Activated naive CD4-positive, alpha-beta T cell treated with Interleukin-2 at 50 U/mL for 16 hours (primary cell): Measurements from ENCODE around the gene HIP1R.
"Not testable (repeated sequence)": the region's sequence is repeated elsewhere in the genome, so short reads cannot be mapped to it uniquely, and the experiment has no call there.

Source experiments
- DNase-seq: peaks from one replicate; pipeline ENCODE4 v3.0.0-alpha.2; 2020

Gene HIP1R

DNA sequence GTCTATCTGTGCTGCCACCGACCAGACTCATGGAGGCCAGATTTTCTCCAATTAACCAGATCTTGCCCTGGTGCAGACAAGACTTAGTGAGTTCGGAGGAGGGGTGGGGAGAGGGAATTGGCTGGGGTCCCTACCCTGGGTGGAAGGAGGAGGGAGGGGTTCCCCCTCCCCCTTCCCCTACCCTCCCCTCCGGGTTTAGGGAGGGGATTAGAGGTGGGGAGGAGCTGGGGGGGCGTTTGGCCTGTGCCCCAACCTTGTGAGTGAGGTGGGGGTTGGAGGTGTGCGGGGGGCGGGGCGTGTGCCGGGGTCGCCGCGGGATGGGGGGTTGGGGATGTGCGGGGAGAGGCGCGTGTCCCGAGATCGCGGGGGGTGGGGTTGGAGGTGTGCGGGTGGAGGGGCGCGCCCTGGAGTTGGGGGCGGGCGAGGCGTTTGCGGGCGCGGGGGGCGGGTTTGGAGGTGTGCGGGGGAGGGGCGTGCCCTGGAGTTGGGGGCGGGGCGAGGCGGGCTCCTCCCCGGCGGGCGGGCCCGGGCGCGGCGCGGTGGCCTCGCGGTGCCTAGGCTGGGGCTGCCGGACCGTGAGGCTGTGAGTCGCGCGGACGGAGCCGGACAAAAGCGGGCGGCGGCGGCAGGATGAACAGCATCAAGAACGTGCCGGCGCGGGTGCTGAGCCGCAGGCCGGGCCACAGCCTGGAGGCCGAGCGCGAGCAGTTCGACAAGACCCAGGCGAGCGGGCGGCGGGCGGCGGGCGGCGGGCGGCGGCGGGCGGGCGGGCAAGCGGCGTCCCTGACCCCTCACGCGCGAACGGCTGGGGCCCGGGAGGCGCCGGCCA lies at the start of gene HIP1R:
TSS of gene HIP1R (plus strand) at position 537 of the 829 bp plus-strand sequence. CDS start at position 631, 94 bp downstream.
- peak; percentile 57 for DNase-seq

DNA sequence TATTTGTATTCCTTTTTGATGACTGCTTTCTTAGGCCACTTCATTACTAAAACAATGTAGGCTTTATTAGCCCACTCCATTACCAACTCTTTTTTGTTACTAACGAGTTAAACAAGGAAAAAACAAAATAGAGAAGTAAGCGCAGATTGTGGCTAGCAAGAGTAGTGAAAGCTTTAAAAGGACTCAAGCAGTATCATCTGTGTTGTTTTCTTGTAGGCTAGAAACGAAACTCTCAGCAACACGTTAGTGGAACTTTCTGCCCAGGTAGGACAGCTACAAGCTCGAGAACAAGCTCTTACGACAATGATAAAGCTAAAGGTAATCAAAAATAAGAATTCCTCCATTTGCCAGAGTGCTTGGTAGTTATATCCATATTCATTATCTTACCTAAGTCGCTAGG lies 49.8 kb upstream of the HIP1R start:
- DNase-seq = no peak

DNA sequence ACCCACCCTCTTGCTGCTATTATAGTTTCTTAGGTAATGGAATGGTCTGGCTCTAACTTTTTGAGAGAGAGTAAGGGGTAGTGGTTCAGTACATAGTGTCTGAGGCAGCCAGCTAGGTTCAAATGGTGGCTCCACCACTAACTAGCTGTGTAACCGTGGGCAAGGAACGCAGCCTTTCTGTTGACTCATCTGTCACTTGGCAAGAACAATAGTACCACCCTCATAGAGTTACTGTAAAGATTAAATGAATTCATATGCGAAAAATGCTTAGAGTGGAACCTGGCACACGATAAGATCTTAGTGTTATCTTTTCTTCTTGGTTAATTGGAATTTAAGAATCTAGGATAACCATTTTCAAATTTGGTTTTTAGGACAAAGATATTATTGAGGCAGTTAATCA lies 46.9 kb upstream of the HIP1R start:
- no peak for DNase-seq

DNA sequence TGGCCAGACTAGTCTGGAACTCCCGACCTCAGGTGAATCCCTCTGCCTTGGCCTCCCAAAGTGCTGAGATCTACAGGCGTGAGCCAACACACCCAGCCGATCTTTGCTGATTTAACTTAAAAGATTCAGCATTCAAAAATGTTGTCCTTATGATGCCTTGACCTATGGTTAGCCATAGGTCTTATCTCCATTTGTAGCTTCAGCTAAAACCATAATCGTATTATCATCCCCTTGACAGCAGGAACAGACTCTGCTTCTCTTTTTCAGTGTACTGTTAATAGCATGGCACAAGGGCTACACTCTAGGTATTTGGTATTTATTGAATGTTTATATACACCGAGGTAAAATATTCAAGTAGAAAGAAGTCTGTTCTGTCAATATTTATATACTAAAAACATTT lies 45.6 kb upstream of the HIP1R start:
- DNase-seq = no peak

DNA sequence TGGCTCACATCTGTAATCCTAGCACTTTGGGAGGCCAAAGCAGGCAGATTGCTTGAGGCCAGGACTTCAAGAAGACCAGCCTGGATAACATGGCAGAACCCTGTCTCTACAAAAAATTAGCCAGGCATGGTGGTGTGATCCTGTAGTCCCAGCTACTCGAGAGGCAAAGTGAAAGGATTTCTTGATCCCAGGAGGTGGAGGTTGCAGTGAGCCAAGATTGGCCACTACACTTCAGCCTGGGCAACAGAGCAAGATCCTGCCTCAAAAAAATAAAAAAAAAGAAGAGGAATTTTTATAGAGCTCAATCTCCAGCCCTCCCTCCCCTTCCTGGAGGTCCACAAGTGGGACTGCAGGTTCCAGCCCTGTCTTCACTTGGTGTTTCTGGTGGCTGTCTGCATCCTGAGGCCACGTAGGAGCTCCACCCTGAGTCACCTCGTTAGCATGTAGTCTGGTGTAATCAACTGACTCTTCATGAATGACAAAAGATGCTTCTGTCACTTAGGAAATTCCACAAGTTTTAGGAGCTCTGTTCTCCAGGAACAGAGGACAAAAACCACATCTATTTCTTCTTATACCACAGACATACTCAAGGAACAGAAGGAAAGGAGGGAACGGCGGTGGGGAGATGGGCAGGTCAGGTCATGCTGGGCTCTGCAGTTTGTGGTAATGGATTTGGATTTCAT lies 44.7 kb upstream of the HIP1R start:
- DNase-seq = no peak

GRCh38 chr12:122793685-122794106 lies 41.6 kb upstream of the HIP1R start:
- no peak for DNase-seq

- DNase-seq = no peak
Observed at GRCh38 chr12:122795807-122796206, 39.5 kb upstream of the HIP1R start.

DNA sequence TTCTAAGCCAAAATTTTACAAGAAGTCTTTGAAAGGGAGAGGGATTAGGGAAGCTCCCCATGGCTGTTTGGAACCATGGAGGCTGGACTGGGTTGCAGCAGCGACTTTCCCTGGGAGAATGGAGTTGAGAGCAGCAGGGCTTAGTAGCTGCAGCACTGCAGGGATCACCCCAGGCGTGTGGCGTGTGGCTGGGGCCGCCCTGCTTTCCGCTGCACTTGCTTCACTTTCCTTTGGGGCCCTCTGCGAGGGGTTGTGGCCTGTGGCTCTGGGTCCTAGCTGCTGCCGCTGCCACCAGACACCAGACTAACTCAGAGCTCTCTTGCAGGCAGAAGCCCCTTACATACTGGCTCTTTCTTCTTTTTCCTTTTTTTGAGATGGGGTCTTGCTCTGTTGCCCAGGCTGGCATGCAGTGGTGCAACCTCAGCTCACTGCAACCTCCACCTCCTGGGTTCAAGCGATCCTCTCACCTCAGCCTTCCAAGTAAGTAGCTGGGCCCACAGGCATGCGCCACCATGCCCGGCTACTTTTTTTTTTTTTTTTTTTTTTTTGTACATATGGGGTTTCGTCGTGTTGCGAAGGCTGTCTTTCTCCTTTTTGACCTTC lies 35.5 kb upstream of the HIP1R start:
- DNase-seq = no peak

DNA sequence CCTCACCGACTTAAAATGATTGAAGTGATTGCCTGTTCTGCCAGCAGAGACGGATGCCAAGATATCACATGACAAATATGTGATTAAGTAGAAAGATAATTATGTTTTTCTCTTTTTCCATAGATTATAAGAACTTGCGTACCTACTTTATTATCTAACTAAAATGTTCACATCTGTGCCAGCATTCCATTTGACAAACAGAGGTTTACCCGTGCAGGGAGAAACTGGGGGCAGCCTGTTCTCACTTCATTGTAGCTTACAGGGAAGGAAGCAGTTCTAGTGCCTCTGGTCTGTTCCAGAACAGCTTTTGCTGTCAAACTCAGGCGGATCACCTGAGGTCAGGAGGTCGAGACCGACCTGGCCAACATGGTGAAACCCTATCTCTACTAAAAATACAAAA lies 31.3 kb upstream of the HIP1R start:
- no peak for DNase-seq

- not testable (repeated sequence) for DNase-seq
Observed at GRCh38 chr12:122804957-122805356, 30.3 kb upstream of the HIP1R start.

DNA sequence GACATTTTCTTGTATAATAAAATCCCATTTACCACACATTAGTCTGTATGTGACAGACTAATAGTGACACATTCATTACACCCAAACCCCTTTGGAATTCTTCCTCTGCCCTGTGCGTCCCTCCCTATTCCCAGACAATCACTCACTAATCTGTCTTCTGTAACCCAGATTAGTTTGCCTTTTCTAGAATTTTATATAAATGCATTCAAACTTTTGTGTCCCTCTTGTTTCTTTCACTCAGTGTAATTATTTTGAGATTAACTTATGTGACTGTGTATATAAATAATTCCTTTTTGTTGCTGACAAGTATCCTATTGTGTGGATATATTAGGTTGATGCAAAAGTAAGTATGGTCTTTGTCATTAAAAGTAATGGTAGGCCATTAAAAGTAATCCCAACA lies 27.6 kb upstream of the HIP1R start:
- DNase-seq = no peak

DNA sequence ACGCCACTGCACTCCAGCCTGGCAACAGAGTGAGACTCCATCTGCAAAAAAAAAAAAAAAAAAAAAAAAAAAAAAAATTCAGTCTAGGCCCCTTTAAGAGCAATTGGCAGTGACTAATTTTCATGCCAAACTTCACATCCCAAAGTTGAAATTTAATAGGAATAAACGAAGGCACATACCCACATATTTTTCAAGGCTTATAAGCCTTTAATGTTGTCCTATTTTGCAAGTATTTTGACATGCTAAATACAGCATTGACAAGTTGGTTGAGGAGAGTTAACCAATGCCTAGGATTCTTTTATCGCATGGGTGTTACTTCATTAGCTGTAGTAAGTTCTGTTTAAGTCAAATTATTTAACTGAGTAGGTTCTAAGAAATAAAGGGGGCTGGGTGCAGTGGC lies 23.5 kb upstream of the HIP1R start:
- DNase-seq = no peak

DNA sequence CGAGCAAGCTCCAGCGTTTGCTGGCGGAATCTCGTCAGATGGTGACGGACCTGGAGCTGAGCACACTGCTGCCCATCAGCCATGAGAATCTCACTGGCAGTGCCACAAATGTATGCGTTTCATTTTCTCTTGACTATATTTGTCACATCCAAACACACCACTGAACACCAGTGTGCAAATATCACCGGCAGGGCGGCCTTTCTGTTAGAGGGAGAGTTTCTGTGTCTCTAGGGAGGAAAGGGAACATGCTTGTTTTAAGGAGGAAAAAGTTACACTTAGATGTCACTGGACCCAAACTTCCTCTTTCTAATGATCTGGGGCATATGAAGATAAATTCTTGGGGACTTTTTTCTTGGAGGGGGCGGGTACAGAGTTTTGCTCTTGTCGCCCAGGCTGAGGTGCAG lies 21.9 kb upstream of the HIP1R start:
- DNase-seq = no peak

DNA sequence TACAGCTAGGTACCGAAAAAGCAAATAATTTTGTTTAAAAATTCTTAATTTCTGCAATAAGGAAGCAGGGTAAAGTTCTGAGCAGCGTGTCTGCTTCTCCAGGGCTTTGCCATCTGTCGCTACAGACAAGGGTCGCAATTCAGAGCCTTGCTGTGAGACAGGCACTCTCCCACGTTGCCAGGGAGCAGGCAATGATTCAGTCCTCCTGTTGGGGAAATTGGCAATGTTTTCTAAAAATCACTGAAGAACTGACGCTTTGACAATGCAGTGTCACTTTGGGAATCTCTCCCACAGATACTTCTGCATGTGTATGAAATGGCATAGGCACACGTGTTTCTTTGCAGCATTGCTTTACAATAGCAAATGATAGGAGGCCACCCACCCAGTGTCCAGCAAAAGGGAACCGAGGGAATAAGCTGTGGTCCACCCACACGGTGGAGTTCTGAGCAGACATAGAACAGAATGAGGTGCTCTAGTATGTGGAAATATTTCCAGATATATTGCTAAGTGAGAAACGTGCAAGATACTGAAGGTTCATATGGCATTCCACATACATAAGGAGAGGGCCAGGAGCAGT lies 16.0 kb upstream of the HIP1R start:
- DNase-seq = no peak

DNA sequence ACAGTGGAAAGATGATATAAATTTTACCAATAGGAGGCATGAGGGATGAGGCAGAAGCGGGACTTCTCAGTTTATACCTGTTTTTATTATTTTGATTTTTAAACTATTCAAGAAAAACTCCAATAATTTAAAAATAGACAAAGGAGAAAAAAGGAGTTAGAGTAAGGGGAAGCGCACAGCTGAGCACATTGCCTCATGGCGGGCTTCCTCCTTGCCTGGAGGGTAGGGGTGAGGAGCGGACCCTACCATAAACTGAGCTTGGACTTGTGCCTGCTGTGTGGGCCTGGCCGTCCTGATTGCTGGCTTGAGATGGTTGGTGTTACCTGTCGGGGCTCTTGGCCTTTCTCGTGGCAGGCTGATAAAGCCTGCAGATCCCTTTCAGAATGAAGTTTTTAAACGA lies 15.1 kb upstream of the HIP1R start:
- DNase-seq = no peak

GRCh38 chr12:122820838-122821271 lies 14.4 kb upstream of the HIP1R start:
- DNase-seq = no peak

DNA sequence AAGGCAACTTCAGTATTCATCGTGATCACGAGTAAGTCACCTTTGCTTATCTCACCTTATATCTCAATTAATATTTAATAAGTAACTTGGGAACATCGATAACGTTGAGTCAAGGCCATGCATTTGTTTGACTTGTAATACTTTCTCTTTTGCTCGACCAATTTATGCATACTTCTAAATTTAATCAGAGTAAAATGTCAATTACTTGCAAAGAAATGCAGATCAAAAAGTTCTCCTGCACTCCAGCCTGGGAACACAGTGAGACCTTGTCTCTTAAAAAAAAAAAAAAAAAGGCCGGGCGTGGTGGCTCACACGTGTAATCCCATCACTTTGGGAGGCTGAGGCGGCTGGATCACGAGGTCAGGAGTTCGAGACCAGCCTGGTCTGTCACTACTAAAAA lies 11.8 kb upstream of the HIP1R start:
- no peak for DNase-seq

DNA sequence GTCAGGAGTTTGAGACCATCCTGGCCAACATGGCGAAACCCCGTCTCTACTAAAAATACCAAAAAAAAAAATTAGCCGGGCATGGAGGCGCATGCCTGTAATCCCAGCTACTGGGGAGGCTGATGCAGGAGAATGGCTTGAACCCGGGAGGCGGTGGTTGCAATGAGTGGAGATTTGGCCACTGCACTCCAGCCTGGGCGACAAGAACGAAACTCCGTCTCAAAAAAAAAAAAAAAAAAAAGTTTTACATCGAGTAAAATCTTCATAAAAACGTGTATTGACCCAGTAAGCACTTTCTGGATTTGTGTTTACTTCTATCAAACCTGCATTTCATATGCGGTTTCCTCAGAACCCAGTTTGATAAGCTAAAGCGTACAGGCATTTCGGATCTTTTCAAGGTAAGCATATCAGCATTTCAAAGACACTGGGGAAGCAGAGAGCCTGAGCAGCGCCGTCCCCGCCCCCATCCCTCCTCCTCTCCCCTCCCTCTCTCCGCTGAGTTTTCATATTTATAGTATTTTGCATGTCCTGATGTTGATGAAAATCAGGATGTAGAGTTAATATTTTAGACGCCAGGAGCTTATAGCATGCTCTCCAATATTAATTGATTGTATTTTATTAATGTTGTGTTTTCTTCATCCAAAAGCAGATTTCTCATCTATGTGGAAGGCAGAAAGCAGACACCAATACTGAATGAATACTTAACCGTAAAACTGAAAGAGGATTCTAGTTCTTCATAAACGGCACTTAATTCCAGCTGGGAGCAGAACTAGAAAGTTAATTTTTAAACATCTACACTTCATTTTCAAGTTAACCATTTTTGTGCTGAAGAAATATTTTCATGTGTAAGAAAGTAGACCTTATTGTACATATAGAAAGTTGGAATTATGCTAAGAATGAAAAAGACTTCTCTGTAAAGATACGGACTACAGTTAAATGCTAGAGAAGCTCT lies 9.2 kb upstream of the HIP1R start:
- no peak for DNase-seq

GRCh38 chr12:122827258-122827657 lies 8.0 kb upstream of the HIP1R start:
- DNase-seq = no peak

GRCh38 chr12:122830517-122831214 lies 4.6 kb upstream of the HIP1R start:
- DNase-seq = no peak

DNA sequence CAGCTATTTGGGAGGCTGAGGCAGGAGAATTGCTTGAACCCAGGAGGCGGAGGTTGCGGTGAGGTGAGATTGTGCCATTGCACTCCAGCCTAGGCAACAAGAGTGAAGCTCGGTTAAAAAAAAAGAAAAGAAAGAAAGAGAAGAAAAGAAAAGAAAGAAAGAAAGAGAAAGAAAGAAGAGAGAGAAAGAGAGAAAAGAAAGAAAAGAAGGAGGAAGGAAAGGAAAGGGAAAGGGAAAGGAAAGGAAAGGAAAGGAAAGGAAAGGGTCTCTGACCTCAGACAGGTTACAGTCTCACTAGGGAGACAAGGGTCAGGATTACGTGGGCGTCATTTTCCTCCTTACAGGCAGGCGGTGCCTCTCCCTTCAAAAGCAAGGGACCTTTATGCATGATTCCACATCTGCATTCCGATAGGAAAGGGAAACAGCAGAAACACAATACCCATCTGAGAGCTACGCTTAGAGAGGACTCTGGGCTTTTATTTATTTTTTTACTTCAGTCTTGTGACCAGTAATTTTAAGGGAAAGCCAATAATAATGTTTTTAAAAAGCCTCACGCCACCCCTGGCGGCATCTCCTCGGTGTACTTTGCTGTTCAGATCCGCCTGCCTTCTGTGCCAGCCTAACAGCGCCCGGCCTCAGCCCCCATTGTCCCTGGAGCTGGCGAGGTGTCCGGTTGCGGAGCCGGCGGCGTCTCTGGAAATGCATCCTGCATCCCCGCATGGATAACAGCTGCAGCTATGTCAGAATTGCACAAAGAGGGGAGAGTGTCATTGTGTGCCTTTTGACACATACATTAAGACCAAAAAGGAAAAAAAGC lies 945 bp upstream of the HIP1R start:
- DNase-seq = peak; percentile 18
